DND-41 (cell line): ENCODE measurements around the gene OR52K1.

Experiments
- ATAC-seq: fragments of 200-7000 bp; cut with Tn5 transposase; 3 replicates; pipeline ENCODE4 v1.9.1; 2021; ENCODE audit warnings: low read depth; ENCODE audit not compliant: insufficient read depth
- DNase-seq: peaks from one replicate; pipeline ENCODE4 v3.0.0-alpha.2; 2020
- H2AFZ ChIP-seq: 2 replicates; pipeline ENCODE4 v1.6.0; 2012; ENCODE audit warnings: low read depth, low read length
- H3K27ac ChIP-seq: 2 replicates; pipeline ENCODE4 v1.5.1; 2012; ENCODE audit warnings: low read length, inconsistent platforms
- H3K27me3 ChIP-seq: fragments of 200-600 bp; sonication (generic); 2 replicates; pipeline ENCODE4 v1.6.0; 2012; ENCODE audit warnings: low read length, mild to moderate bottlenecking, inconsistent platforms; ENCODE audit not compliant: insufficient read depth, poor library complexity
- H3K36me3 ChIP-seq: 2 replicates; pipeline ENCODE4 v1.5.1; 2012; ENCODE audit warnings: low read length, inconsistent platforms; ENCODE audit not compliant: insufficient read depth
- H3K4me1 ChIP-seq: 2 replicates; pipeline ENCODE4 v1.5.1; 2012; ENCODE audit warnings: mild to moderate bottlenecking, low read length; ENCODE audit not compliant: insufficient read depth
- H3K4me2 ChIP-seq: 2 replicates; pipeline ENCODE4 v1.6.0; 2012; ENCODE audit warnings: mild to moderate bottlenecking, moderate library complexity, low read length, inconsistent platforms; ENCODE audit not compliant: insufficient read depth
- H3K4me3 ChIP-seq, 2 experiments: fragments of 200-600 bp in 1 of 2; shearing (Covaris generic) in 1 of 2; 2 replicates each; pipeline ENCODE4 v1.5.1; 2012 to 2016; ENCODE audit warnings: inconsistent platforms in 2 of 2, low read length in 2 of 2, mild to moderate bottlenecking in 2 of 2, low read depth in 1 of 2, moderate library complexity in 1 of 2
- H3K79me2 ChIP-seq: 2 replicates; pipeline ENCODE4 v1.6.0; 2012; ENCODE audit warnings: low read length, inconsistent platforms; ENCODE audit not compliant: insufficient read depth
- H3K9ac ChIP-seq: 2 replicates; pipeline ENCODE4 v1.6.0; 2012; ENCODE audit warnings: low read depth, mild to moderate bottlenecking, inconsistent platforms, low read length, moderate library complexity
- H3K9me3 ChIP-seq: 2 replicates; pipeline ENCODE4 v1.5.1; 2012; ENCODE audit warnings: low read length, moderate library complexity, mild to moderate bottlenecking, inconsistent platforms; ENCODE audit not compliant: insufficient read depth, severe bottlenecking
- H4K20me1 ChIP-seq: 2 replicates; pipeline ENCODE4 v1.6.0; 2012; ENCODE audit warnings: low read length; ENCODE audit not compliant: insufficient read depth
- EZH2 ChIP-seq: IDR thresholded peaks from 3 replicates; pipeline ENCODE4 v1.6.1; 2012; ENCODE audit warnings: borderline replicate concordance, low read depth, mild to moderate bottlenecking, moderate library complexity, low read length, inconsistent platforms; ENCODE audit not compliant: severe bottlenecking
- TF ChIP-seq, protein P1 (sequence below): IDR thresholded peaks from 2 replicates; pipeline ENCODE4 v1.5.1; 2012; ENCODE audit warnings: borderline replicate concordance, low read length, moderate library complexity, mild to moderate bottlenecking; ENCODE audit not compliant: poor library complexity, severe bottlenecking; ENCODE audit errors: extremely low read depth

OR52K1 gene

DNA sequence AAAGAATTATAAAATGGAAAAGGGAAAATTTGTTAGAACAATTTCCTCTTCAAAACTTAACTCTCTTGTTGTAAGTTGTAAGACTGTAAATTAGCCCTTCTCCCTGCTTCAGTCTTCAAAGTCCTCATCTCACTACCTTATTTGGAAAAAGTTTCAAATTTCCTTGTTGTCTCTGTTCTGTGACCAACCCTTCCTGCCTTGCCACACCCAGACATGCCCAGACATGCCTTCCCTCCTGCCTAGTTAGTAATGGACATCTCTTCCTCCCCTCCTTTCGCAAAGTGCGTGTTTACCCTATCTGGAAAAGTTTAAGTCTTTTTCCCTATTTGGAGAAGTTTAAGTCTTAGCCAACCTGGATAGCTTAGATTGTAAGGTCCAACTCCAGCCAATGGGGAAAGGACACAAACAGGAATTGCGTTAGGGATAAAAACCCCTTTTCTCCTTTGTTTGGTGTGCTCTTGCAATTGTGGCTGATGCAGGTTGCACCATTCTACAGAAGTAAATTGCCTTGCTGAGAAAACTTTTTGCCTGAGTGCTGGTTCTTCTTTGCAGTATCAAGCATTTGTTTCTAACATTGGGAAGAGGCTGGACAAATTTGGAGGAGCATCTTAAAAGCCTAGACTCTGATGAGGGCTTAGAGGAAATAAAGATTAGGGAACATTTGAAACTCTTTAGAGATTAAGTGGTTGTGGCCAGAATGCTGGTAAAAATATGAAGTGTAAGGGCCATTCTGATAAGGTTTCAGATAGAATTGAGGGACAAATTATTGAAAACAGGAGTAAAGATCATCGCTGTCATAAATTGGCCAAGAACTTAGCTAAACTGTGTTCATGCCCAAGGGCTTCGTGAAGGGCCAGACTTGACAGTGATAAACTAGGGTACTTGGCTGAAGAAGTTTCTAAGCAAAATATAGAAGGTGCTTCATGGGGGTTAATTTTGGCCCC, 18.0 kb upstream of the OR52K1 start:
- H2AFZ ChIP-seq: no peak overlapping the region
- H3K9me3 ChIP-seq: no peaks in the 10 kb centered on the region
- H3K4me1 ChIP-seq: no peaks in the 10 kb centered on the region
- H3K4me3 ChIP-seq: no peak overlapping the region
- H3K27ac ChIP-seq: no peak overlapping the region
- DNase-seq (no peak), ATAC-seq (no peak)
- TF ChIP-seq EZH2: no peak
- TF ChIP-seq, protein P1, sequence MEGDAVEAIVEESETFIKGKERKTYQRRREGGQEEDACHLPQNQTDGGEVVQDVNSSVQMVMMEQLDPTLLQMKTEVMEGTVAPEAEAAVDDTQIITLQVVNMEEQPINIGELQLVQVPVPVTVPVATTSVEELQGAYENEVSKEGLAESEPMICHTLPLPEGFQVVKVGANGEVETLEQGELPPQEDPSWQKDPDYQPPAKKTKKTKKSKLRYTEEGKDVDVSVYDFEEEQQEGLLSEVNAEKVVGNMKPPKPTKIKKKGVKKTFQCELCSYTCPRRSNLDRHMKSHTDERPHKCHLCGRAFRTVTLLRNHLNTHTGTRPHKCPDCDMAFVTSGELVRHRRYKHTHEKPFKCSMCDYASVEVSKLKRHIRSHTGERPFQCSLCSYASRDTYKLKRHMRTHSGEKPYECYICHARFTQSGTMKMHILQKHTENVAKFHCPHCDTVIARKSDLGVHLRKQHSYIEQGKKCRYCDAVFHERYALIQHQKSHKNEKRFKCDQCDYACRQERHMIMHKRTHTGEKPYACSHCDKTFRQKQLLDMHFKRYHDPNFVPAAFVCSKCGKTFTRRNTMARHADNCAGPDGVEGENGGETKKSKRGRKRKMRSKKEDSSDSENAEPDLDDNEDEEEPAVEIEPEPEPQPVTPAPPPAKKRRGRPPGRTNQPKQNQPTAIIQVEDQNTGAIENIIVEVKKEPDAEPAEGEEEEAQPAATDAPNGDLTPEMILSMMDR: no peak
- H3K4me2 ChIP-seq: no peak overlapping the region
- no peak overlapping the region for H3K9ac ChIP-seq
- H3K27me3 ChIP-seq: peaks cover 4% of the 10 kb centered on the region
- H4K20me1 ChIP-seq: no peaks in the 10 kb centered on the region
- no peaks in the 10 kb centered on the region for H3K79me2 ChIP-seq
- H3K36me3 ChIP-seq: no peaks in the 10 kb centered on the region

DNA sequence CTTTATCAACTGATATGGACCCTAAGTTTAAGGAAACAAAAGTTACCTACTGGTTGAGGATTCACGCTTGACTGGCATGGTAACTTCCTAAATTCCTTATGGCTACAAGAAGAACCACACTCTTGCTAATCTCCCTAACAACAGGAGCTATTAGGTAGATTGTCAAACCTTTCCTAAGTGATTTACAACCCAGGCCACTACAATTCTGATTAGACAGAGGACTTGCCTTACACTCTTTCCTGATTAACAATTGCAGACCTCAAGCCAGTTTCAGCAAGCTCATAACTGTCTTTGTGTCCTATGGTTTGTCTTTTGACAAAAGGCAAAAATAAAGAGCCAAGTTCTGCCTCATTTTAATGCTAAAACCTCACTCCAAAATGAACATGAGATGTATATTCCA, 17.0 kb upstream of the OR52K1 start:
- Histone ChIP-seq H3K9me3 (no peaks in the 10 kb centered on the region), H3K27me3 (peaks cover 4% of the 10 kb centered on the region), H3K4me3 (no peak overlapping the region), H3K9ac (no peak overlapping the region), H4K20me1 (no peaks in the 10 kb centered on the region), H2AFZ (no peak overlapping the region), H3K4me1 (no peaks in the 10 kb centered on the region), H3K36me3 (no peaks in the 10 kb centered on the region), H3K27ac (no peak overlapping the region), H3K79me2 (no peaks in the 10 kb centered on the region), H3K4me2 (no peak overlapping the region)
- ATAC-seq (no peak), DNase-seq (no peak)
- no peak for TF ChIP-seq EZH2
- TF ChIP-seq, protein P1: no peak

DNA sequence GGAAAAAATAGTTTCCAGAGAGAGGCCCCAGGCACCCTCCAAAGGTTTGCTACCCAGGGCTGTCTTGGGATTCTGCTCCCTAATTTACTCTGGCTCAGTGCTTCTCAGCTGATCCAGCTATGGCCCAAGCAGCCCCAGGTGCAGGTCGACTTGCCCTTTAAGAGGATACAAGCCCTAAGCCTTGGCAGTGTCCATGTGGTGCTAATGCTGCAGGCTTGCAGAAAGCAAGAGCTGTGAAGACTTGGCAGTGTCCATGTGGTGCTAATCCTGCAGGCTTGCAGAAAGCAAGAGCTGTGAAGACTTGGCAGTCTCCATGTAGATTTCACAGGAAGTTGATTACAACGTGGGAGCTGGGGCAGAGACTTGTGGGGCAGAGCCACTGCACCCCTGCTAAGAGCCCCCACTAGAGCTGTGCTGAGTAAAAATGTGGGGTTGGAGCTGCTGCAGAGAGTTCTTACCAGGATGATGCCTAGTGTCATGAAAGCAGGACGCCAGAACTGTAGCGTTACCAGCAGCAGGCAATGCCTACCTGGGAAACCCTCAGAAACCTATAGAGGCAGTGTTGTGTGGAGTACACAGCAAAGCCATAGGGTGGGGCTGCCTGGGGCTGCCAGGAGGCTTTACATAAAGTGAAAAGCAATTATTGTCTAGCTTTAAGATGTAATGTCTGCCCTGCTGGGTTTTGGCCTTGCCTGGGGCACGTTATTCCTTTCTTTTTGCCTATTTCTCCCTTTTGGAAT, 16.1 kb upstream of the OR52K1 start:
- ATAC-seq (no peak), DNase-seq (no peak)
- Histone ChIP-seq H3K9me3 (no peaks in the 10 kb centered on the region), H3K36me3 (no peaks in the 10 kb centered on the region), H3K27me3 (peaks cover 7% of the 10 kb centered on the region), H3K27ac (no peak overlapping the region), H3K4me1 (no peaks in the 10 kb centered on the region), H3K9ac (no peak overlapping the region), H4K20me1 (no peaks in the 10 kb centered on the region), H3K4me3 (no peak overlapping the region), H3K4me2 (no peak overlapping the region), H3K79me2 (no peaks in the 10 kb centered on the region), H2AFZ (no peak overlapping the region)
- TF ChIP-seq, protein P1: no peak
- no peak for TF ChIP-seq EZH2
